Measurements from ENCODE around the gene RAD51D. TPM values are rescaled to one million over a fixed set of nuclear protein-coding genes. Genes with fewer than 3 reads are reported as not detected.

The RAD51D gene
- polyA plus RNA-seq, 1 donor from 2014 or later = 19.0 TPM

GRCh38 chr17:35050170-35050569 is 69.5 kb downstream of the RAD51D start:
- Histone ChIP-seq H3K27ac (ENCODE audit: low read length) (no peak overlapping the region), H3K27me3 (ENCODE audit: insufficient read depth, low read depth, low read length) (no peaks in the 10 kb centered on the region), H3F3A (ENCODE audit: insufficient read depth, low read length, poor library complexity, severe bottlenecking) (no peaks in the 10 kb centered on the region), H4K20me1 (ENCODE audit: insufficient read depth) (no peaks in the 10 kb centered on the region), H2AFZ (ENCODE audit: low read depth, low read length) (no peak overlapping the region), H3K4me2 (ENCODE audit: low read length) (no peak overlapping the region), H3K36me3 (ENCODE audit: insufficient read depth, low read length) (no peaks in the 10 kb centered on the region), H3K79me2 (replicated peaks; ENCODE audit: insufficient read depth, low read length) (no peaks in the 10 kb centered on the region), H3K4me3 (ENCODE audit: low read length) (no peak overlapping the region), H3K9ac (ENCODE audit: low read length) (no peak overlapping the region), H3K9me3 (ENCODE audit: low read length) (no peaks in the 10 kb centered on the region), H3K9me2 (ENCODE audit: insufficient read depth, low read length) (no peaks in the 10 kb centered on the region)
- no peak for TF ChIP-seq RAD21 (conservative IDR thresholded peaks at IDR 0.05)
- TF ChIP-seq EP300 (conservative IDR thresholded peaks at IDR 0.05; ENCODE audit: poor library complexity, severe bottlenecking) = no peak
- TF ChIP-seq CTCF (IDR thresholded peaks at IDR 0.05; ENCODE audit: poor library complexity, severe bottlenecking) = no peak
- no peak for TF ChIP-seq SMC3 (conservative IDR thresholded peaks at IDR 0.05; ENCODE audit: poor library complexity)
- no peak for TF ChIP-seq POLR2AphosphoS5 (IDR thresholded peaks at IDR 0.05)
- no peak for TF ChIP-seq TAF1 (IDR thresholded peaks at IDR 0.05; ENCODE audit: low read depth)
- TF ChIP-seq REST (IDR thresholded peaks at IDR 0.05; ENCODE audit: borderline replicate concordance) = no peak
- no peak for TF ChIP-seq MXI1 (conservative IDR thresholded peaks at IDR 0.05; ENCODE audit: poor library complexity, severe bottlenecking)

- TF ChIP-seq CTCF (IDR thresholded peaks at IDR 0.05; ENCODE audit: poor library complexity, severe bottlenecking) = no peak
- TF ChIP-seq EP300 (conservative IDR thresholded peaks at IDR 0.05; ENCODE audit: poor library complexity, severe bottlenecking) = no peak
- no peak for TF ChIP-seq EZH2 (IDR thresholded peaks at IDR 0.05; ENCODE audit: borderline replicate concordance, insufficient read depth, low read length, poor library complexity, severe bottlenecking)
- no peak for TF ChIP-seq TAF1 (IDR thresholded peaks at IDR 0.05; ENCODE audit: low read depth)
- no peak for TF ChIP-seq POLR2AphosphoS5 (IDR thresholded peaks at IDR 0.05)
- TF ChIP-seq SMC3 (conservative IDR thresholded peaks at IDR 0.05; ENCODE audit: poor library complexity) = no peak
- TF ChIP-seq RAD21 (conservative IDR thresholded peaks at IDR 0.05) = no peak
- no peak for TF ChIP-seq REST (IDR thresholded peaks at IDR 0.05; ENCODE audit: borderline replicate concordance)
- TF ChIP-seq MXI1 (conservative IDR thresholded peaks at IDR 0.05; ENCODE audit: poor library complexity, severe bottlenecking) = no peak
- H3K4me2 ChIP-seq (ENCODE audit: low read length) = no peak overlapping the region
- no peak overlapping the region for H3K9ac ChIP-seq (ENCODE audit: low read length)
Observed at GRCh38 chr17:35048685-35049379, 70.8 kb downstream of the RAD51D start.

More at GRCh38 chr17:35048685-35049379, 70.8 kb downstream of the RAD51D start:
- H3K27ac ChIP-seq (ENCODE audit: low read length) = no peak overlapping the region
- H4K20me1 ChIP-seq (ENCODE audit: insufficient read depth) = no peaks in the 10 kb centered on the region
- H3K9me3 ChIP-seq (ENCODE audit: low read length) = no peaks in the 10 kb centered on the region
- H3K36me3 ChIP-seq (ENCODE audit: insufficient read depth, low read length) = no peaks in the 10 kb centered on the region
- H3F3A ChIP-seq (ENCODE audit: insufficient read depth, low read length, poor library complexity, severe bottlenecking) = no peaks in the 10 kb centered on the region
- no peak overlapping the region for H3K4me3 ChIP-seq (ENCODE audit: low read length)
- no peaks in the 10 kb centered on the region for H3K9me2 ChIP-seq (ENCODE audit: insufficient read depth, low read length)
- H3K79me2 ChIP-seq (replicated peaks; ENCODE audit: insufficient read depth, low read length) = no peaks in the 10 kb centered on the region
- H2AFZ ChIP-seq (ENCODE audit: low read depth, low read length) = no peak overlapping the region
- no peaks in the 10 kb centered on the region for H3K27me3 ChIP-seq (ENCODE audit: insufficient read depth, low read depth, low read length)

Data from neural cell (in vitro differentiated cells).